Spleen (tissue), 3 donors: ENCODE results near the gene DCAF4.

Source experiments
- POLR2A ChIP-seq, 3 donors: fragments of 450-650 bp; IDR thresholded peaks; one replicate each; pipeline ENCODE4 v1.5.1; 2017; ENCODE audit warnings: antibody characterized with exemption in 3 of 3, mild to moderate bottlenecking in 1 of 3
- POLR2AphosphoS5 ChIP-seq, 3 donors: sonication (generic); formaldehyde crosslinking; IDR thresholded peaks; one replicate each; pipeline ENCODE4 v1.5.1; 2017; ENCODE audit warnings: antibody characterized with exemption in 3 of 3

DNA sequence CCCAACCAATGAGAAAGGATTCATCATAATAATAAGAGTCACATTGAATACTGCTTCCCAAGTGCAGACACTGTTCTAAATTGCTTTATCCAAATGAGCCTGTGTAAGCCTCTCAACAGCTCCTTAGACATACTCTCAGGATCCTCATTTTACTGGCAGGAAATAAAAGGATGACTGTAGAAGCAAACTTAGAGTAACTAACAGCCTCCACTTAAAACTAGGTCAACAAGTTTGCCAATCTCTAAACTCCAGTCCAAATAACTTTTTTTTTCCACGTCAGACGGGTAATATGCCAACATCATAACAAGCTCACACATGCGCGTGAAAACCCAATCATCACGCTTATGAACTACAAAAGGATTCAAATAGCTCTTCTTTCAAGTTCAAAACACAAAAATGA, 17.1 kb upstream of the DCAF4 start:
- TF ChIP-seq POLR2AphosphoS5 (IDR thresholded peaks at IDR 0.05) = no peak
- no peak for TF ChIP-seq POLR2A (IDR thresholded peaks at IDR 0.05)
